GM19467 (cell line): Measurements from ENCODE around the gene SLC10A6.

Source experiments
- ATAC-seq: cut with Tn5 transposase; IDR thresholded peaks from one replicate; pipeline ENCODE4 v1.9.1; 2021; ENCODE audit warnings: mild to moderate bottlenecking, moderate library complexity; ENCODE audit not compliant: unreplicated experiment

Gene SLC10A6

DNA sequence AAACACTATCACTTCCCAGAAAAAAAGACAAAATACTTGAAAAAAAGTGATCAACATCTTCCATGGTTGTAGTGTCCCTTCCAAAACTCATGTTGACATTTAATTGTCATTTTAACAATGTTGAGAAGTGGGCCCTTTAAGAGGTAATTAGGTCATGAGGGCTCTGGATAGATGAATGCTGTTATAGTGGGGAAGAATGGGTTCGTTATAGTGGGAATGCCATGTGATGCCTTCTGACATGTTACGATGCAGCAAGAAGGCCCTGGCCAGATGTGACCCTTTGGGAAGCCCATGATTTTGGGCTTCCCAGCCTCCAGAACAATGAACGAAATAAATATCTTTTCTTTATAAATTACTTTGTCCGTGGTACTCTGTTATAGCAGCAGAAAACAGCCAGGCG lies 4.0 kb upstream of the SLC10A6 start:
- no peak for ATAC-seq

DNA sequence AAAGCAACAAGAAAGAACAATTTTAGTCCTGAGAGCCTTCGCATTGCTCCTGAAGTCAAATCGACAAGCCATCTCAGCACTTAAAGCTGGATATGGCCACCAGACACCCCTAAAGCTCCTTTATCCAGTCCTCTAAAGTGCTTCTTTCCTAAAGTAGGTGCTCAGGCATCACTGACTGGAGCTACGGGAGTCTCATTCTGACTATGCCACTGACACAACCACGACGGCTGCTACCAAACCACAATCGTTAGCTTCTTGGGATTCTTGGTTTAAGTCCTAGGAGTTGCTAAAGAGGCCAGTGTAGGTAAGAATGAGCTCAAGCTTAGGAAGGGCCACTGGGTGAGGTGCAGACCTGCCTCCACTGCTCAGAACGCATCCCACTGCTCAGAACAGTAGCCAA lies 1.0 kb downstream of the SLC10A6 start:
- ATAC-seq: no peak

DNA sequence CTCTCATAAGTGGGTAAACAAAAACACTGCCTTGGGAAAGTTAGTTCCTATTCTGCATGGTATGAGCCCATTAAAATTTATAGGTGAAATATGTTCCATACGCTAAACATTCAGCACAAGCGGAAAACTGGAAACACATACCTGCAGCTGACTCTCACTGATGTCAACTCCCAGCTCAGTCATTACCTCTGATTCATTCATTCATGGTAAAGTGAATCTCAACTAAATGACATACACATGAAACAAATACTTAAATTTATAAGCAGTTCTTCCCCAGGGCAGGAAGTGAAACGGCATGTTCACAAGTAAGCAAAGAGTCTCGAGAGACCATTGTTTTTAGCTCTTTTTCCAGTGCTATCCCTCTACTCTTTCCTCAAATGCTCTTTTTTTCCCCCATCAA lies 1.6 kb downstream of the SLC10A6 start:
- ATAC-seq: no peak

DNA sequence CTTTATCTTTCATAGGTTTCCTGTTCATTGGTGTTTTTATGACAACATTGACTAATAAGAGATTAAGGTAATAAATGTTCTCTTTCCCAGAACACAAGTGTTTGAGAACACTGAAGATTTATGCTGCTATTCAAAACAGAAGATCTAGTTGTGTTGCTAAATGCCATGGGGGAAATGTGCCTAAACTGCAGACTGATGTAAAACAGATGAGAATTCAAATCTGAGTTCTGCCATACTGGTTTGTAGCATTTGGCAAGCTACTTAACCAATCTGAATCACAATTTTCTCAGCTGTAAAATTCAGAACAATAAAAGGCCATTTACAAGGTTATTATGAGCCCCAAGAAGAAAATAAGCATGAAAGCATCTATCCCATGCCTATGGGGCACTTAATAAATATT lies 2.3 kb downstream of the SLC10A6 start:
- ATAC-seq: no peak

DNA sequence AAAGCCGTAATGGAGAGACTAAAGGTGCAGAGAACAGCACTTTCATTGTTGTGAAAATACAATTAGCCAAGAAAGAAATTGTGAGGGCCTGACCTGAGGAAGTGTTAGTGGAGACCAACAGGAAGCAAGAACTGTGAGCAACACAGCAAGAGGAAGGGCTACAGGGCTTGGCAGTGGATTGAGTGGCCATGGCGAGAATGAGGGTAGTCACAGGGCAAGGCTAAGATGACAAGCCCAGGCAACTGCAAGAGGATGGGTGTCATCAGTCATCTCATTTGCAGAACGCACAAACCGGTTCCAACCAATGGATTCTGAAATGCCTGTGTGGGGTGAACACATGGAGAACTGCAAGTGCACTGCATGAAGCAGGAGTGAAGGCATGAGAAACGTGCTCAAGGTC lies 3.6 kb downstream of the SLC10A6 start:
- no peak for ATAC-seq

DNA sequence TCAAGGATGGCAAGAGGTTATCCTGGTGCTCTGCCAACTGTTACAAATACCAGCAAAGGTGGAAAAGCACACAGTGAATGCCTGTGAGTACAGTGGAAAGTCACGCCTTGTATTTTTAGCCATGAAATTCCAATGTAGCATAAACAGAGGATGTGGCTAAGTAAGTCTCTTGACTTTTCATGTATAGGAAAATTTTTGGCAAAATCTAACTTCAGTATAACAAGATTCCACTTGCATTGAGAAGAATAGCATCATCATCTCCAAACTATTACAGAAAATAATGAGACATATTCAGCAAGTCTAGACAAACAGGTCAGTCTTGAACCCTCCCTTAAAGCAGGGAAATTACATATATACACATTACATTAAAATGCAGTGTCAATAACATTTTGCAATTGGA lies 7.9 kb downstream of the SLC10A6 start:
- no peak for ATAC-seq

DNA sequence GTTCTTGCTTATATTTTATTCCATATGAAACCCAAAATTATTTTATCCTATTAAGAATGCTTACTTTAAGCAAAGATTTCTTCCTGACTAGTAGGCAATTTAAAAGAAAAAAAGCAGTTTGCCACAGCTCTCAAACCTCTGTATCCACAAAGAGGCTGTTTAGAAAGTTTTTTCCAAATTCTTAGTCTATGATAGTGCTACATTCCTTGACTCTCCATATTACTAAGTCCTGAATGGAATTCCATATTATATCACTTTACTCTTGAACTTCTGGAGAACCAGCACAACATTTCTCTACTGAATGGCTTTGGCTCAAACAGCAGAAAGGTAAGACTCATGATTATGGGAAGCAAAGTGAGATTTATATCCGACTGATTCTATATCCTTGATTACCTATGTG lies 8.3 kb downstream of the SLC10A6 start:
- ATAC-seq: no peak

DNA sequence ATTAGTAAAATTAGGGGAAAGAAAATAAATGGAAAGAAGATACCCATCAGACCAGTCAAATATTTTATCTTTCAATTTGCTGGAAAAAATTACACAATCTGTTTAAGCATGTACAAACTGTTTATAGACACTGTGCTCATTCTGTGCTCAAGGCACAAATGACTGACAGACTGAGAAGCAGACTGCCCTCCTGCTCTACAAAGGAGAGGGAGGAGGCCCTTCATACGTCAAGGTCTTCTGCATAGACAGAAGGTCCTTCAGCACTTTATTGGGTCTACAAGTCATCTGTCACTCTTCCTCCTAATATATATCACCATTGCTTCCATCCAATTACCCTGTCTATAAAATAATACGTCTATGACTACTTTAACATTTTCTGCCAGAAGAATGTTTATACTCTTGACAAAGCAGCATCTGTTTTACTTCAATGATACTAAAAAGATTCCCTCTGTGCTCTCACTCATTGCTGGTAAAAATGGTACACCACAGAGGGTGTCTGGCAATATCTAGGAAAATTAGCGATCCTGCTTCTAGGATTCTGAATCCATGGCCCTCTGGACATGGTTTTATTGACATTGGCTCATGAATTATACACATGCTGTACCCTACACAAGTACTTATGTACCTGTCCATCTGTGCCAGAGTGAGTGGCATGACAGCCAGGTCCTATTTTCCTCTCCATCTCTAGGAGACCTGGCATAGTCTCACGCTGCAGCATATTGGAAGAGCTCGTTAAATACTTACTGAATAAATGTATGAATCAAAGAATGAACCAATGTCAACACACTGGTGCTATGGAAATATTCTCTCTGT lies 11.3 kb downstream of the SLC10A6 start:
- ATAC-seq: no peak

DNA sequence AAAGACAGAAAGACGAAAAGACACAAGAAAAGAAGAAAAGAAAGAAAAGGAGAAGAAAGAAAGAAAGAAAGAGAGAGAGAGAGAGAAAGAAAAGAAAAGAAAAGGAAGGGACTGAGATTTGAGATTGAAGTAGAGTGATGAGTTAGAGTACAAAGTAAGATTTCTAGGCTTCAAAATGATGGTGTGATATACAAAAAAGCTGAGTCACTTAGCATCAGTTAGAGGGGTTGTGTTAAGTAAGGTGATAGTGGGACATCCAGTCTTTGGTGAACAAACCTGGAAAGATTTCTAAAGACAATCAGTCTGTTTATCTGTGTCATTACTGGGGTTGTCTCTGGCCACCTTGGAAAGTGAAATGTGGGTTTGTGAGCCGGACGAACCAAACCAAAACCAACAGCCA lies 13.5 kb downstream of the SLC10A6 start:
- ATAC-seq: no peak

DNA sequence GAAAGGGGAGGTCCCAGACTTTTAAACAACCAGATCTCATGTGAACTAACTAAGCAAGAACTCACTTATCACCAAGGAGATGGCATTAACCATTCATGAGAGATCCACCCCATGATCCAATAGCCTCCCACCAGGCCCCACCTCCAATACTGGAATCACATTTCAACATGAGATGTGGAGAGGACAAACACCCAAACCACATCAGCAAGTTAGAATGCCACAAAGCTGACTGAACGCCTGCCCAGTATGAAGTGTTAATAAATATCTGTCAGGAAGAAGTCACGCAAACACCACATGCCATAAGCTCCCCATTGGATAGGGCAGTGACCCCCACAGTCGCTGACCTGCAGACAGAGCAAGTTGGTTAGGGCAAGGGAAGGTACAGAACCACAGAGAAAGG lies 14.3 kb downstream of the SLC10A6 start:
- ATAC-seq: no peak

DNA sequence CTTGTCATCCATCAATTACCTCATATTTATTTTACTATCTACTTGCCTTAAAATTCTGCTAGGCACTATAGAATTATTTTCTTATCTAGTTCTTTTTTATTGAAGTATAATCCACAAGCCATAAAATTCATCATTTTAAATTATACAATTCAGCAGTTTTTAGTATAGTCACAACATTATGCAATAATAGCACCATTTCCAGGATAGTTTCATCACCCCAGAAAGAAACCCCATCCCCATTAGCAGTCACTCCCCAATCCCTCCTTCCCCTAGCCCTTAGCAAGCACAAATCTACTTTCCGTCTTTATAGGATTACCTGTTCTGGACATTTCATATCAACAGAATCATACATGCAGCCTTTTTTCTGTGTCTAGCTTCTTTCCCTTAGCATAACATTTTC lies 15.6 kb downstream of the SLC10A6 start:
- no peak for ATAC-seq

DNA sequence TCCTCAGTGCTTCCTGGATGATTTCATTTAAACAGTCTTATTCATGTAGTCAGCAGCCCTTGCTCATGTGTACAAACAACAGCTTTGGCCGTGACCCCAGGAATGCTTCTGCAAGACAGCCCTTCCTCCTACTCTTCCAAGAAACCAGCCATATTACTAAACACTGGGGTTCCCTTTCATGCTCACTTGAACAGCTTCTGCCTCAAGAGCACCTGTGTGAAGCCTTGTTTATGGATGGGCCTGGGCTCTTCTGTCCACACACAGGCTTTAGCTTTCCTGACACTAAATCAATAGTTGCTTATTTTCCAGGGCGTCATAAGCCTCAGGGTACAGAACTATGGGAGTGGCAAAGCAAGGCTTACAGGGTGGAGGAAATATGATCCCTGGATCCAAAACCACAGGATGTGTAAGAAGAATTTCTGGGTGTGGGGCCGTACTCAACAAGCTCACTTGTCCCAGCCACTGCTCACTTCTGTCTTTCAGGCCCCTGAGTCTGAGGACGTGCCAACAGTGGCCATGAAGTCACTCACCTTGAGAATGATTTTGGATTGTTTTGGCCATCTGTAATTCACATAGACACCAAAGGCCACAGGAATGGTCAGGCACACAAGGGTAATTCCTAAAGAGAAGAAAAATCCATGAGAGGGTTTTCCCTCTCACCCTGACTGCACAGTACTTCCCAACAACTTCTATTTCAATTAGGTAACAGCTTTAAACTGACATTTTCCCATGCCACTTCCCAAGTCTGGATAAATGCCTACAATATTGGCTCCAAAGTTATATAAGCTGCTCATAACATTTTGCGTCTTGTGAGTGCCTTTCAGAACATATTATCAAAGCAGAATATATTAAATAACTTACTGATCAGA lies 17.7 kb downstream of the SLC10A6 start:
- no peak for ATAC-seq

DNA sequence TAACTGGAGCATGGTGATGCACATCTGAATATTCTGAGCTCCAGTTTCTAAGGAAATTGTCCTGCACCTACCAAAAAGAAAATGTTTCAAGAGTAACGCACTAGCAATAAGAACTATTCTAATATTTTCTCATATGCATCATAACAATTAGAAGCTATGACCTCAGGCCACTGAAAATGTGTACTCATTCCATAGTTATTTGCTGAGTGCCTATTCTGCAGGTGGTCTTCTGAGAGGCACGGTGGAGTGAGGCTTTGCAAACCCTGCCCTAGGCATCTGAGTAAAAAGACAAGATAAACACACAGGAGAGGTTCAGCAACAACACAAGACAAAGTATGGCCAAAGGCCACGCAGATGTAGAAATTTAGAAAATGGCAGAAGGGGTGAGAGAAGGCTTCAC lies 23.7 kb downstream of the SLC10A6 start:
- no peak for ATAC-seq

DNA sequence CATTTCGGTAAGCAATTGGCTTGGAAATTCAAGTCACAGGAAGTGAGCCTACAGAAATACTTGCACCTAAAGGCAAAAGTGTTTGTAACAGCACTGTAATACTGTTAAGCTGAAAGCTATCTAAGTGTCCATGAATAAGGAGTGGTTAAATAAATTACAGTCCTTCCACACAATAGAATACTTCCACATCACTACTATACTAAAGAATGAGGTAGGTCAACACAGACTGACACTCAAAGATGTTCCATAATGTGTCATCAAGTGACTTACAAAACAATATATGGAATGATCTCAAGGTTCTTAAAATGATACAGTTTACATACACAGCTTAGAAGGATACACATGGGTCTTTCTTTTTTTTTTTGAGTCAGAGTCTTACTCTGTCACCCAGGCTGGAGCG lies 27.0 kb downstream of the SLC10A6 start:
- no peak for ATAC-seq

DNA sequence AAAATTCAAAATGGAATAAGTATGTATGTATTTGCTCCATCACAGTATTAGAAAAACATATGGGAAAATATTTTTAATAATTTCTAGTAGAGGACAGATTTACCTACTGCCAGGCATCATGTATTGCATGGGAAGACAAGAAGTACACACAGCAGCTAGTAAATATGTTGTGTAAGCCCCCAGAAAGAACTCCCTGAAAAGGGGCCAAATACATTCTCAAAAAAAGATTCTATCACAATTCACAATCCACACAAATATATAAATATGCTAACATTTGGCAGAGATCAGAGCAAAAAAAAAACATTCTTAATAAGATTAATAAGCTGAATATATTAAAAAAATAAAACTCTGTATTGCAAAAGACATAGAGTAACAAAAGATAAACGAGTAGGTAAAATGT lies 28.0 kb downstream of the SLC10A6 start:
- no peak for ATAC-seq

DNA sequence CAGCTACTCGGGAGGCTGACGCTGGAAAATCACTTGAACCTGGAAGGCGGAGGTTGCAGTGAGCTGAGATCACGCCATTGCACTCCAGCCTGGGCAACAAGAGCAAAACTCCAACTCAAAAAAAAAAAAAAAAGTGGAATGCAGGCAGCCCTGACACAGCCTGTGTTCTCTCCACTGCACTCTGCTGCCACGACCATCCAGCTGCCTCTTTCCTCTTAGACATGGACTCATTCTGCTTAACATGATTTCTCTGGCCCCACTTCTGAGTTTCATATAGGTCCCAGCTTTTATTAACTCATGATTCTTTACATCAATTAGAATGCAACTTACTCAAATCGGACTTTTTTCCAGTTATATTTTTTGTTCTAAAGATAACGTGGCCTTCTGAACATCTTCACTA lies 29.6 kb downstream of the SLC10A6 start:
- no peak for ATAC-seq

DNA sequence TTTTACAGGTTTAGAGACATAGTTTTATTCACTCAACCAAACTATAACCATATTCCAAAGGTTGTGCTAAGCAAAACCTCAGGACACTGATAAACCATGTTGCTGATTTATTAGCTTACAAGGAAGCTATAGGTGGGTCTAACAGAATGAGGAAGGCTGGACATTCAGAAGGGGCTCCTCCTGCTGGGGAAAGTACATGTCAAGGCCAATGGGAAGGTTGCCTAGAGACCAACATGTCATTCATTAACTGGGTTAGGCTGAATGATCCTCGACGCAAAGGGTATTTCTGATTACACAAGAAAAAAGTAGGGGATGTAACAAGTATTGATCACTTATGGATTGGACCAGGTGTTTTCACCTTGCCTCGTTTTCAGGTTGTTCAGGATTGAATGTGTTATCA lies 30.3 kb downstream of the SLC10A6 start:
- no peak for ATAC-seq

DNA sequence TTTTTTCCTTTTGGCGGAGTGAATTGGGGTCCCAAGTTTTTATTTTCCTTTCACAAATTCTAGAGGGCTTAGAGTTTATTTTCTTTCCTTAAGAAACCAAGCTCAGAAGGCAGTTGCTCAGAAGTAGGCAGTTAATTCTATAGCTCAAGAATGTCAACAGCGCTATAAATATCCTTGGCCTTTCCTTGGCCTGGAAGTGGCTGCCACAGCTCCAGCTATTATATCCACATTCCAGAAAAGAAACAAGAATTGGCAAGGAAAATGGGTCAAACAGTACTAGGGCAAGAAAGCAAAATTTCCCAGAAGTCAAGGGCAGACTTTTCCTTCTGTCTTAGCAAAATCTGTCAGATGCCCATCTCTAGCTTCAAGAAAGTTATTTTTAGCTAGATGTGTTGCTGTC lies 31.0 kb downstream of the SLC10A6 start:
- ATAC-seq: no peak

DNA sequence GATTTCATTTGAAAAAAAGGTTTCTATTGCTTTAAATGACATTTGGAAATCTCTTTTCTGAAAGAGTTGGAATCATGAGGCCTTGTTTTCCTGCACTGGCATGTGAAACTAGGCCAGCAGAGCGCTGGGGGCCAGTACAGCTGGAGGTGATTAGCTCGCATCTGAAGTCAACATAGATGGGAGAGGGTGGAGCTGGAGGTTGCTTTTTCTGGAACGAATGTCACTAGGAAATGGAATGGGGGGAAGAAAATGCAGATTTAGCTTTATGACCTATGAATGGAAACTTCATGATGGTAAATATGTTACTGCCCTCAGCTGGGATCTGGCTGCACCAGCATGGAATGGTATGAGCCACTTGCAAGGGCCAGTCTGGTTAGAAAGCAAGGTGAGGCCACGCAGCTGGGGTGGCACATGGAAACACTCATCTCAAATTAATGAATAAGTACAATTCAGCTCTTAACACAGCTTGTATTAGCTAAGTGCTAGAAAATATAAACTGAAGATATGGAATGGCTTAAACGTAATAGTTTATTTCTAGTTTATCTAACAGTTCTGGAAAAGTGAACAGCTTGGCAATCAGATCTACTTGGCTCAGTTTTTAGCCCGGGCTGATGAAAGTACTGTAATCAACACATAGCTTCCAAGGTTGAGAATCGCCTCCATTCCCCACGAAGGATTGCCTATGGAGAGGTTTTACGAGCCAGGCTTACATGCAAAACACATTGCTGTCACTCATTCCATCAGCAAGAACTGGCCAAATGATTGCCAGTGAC lies 32.5 kb downstream of the SLC10A6 start:
- no peak for ATAC-seq

DNA sequence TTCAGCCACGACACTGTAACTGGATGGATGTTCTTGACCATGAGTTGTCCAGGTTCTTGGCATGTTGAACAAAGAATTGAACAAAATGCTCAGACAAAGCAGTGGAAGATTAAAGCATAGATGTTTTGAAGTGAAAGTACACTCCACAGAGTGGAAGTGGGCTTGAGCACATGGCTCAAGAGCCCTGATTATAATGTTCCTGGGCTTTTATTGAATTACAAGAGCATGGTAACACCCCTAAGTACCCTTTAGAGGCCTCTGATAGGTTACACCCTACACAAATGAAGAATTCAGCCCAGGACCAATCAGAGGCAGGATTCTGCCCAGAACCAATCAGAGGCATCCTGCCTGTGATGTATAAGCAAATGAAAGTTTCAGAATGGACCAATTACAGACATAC lies 33.5 kb downstream of the SLC10A6 start:
- no peak for ATAC-seq

DNA sequence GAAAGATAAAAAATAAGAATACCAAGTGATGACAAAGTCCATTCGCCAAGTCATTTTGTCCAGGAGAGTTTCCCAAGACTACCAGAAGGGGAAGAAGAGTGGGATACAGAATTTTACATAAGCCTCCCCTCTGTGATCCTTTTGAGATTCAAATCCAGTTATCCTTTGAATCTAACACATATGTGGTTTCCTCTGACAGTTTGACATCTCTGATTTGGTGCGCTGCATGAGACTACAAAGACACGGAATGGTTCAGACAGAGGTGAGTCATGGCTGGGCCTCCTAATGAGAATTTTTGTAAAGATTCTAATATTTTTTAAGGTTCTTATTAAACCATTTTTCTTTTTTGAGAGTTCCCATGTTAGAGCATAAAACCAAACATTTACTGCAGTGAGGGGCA lies 38.3 kb downstream of the SLC10A6 start:
- no peak for ATAC-seq

DNA sequence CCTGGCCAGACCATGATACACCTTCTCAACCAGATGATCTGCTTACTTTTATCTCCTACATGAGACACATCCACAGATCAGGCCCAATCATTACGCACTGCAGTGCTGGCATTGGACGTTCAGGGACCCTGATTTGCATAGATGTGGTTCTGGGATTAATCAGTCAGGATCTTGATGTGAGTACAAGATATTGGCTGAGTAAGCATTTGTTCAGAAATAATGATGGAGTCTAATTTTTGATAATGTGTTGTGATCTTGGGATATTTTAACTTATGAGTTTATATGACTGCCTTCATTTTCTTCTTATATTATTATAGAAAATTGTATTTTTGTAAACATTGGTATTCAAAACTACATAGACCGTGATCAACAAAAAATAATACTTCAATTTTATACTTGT lies 39.4 kb downstream of the SLC10A6 start:
- ATAC-seq: no peak
